ENCODE data around the gene MIA2. TPM values are rescaled to one million over a fixed set of nuclear protein-coding genes. Genes with fewer than 3 reads are reported as not detected.
"Not testable (repeated sequence)": the region's sequence is repeated elsewhere in the genome, so short reads cannot be mapped to it uniquely, and the experiment has no call there.

The MIA2 gene
- total and polyA plus RNA-seq, 9 donors: 11.7 to 21.9 (median 19.5) TPM

- intact Hi-C loops (cut with DNase I): no loop called here
- Histone ChIP-seq H3K4me1 (ENCODE audit: insufficient read depth) (no peaks in the 10 kb centered on the region), H3K9me3 (no peaks in the 10 kb centered on the region), H3K4me3 (no peak overlapping the region), H3K27me3 (no peaks in the 10 kb centered on the region), H3K27ac (no peak overlapping the region), H3K36me3 (no peaks in the 10 kb centered on the region)
- 81 to 83% (median 82%) methylated on average over 2 of the region's 2 CpGs for WGBS, 3 donors
- DNase-seq: no peak
- TF ChIP-seq CTCF (IDR thresholded peaks at IDR 0.05) (no peak), POLR2A (IDR thresholded peaks at IDR 0.05) (no peak), EP300 (IDR thresholded peaks at IDR 0.05) (no peak)
Observed at GRCh38 chr14:39324097-39324496, 90.4 kb downstream of the MIA2 start.

DNA sequence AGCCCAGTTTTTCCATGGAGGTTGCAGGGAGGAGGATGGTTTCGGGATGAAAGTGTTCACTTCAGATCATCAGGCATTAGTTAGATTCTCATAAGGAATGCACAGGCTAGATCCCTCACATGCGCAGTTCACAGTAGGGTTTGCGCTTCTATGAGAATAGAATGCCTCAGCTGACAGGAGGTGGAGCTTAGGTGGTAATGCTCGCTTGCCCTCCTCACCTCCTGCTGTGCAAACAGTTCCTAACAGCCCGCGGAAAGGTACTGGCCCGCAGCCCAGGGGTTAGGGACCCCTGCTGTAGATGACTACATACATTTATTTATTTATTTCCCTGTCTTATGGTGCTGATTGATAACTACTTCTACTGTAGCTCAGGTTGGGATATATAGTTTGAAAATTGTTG lies 105.3 kb downstream of the MIA2 start:
- Histone ChIP-seq H3K36me3 (no peaks in the 10 kb centered on the region), H3K27me3 (no peaks in the 10 kb centered on the region), H3K9me3 (no peaks in the 10 kb centered on the region), H3K27ac (no peak overlapping the region), H3K4me1 (ENCODE audit: insufficient read depth) (no peaks in the 10 kb centered on the region), H3K4me3 (no peak overlapping the region)
- TF ChIP-seq CTCF (IDR thresholded peaks at IDR 0.05) (no peak), POLR2A (IDR thresholded peaks at IDR 0.05) (no peak), EP300 (IDR thresholded peaks at IDR 0.05) (no peak)
- DNase-seq: no peak
- intact Hi-C loops (cut with DNase I): no loop called here
- WGBS, 3 donors: 80 to 87% (median 87%) methylated on average over 7 of the region's 7 CpGs

DNA sequence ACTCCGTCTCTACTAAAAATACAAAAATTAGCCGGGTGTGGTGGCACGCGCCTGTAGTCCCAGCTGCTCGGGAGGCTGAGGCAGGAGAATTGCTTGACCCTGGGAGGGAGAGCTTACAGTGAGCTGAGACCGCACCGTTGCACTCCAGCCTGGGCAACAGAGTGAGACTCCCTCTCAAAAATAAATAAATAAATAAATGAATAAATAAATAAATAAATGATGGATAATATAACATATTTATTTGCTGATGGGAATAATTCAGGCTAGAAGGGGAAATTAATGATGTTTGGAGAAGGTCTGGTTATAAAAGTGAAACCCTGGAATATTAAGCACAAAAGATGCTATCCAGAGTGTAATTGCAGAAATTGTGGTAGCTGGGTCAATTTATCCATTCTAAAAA lies 107.4 kb downstream of the MIA2 start:
- DNase-seq; H3K9me3 ChIP-seq; H3K4me1 ChIP-seq (ENCODE audit: insufficient read depth); intact Hi-C loops (cut with DNase I); H3K27me3 ChIP-seq; H3K27ac ChIP-seq; H3K4me3 ChIP-seq; H3K36me3 ChIP-seq: not testable (repeated sequence)
- 94 to 99% (median 97%) methylated on average over 7 of the region's 7 CpGs for WGBS, 3 donors

DNA sequence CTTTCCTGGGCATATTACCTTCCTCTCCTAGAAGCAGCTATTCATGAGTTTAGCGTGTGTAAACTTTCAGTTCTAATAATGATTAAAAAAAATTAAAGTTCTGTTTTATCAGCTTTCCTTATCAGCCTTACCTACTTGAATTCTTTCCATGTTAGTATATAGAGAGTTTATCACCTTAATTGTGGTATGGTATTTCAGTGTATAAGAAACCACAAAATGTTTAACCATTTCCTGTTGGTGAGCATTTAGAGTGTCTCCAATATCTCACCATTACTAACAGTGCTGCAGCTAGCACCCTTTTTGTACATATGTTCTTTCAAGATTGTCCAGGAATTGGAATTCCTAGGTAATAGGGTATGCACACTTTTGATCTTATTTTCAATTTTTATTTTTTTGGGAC lies 109.1 kb downstream of the MIA2 start:
- 0 to 51% (median 50%) methylated on average over 1 of the region's 1 CpG for WGBS, 3 donors
- no peak for TF ChIP-seq EP300 (IDR thresholded peaks at IDR 0.05)
- TF ChIP-seq CTCF (IDR thresholded peaks at IDR 0.05): no peak
- TF ChIP-seq POLR2A (IDR thresholded peaks at IDR 0.05): no peak
- no peaks in the 10 kb centered on the region for H3K4me1 ChIP-seq (ENCODE audit: insufficient read depth)
- H3K9me3 ChIP-seq: no peaks in the 10 kb centered on the region
- no peaks in the 10 kb centered on the region for H3K27me3 ChIP-seq
- intact Hi-C loops (cut with DNase I): no loop called here
- no peak overlapping the region for H3K27ac ChIP-seq
- no peak for DNase-seq
- H3K36me3 ChIP-seq: no peaks in the 10 kb centered on the region
- H3K4me3 ChIP-seq: no peak overlapping the region

DNA sequence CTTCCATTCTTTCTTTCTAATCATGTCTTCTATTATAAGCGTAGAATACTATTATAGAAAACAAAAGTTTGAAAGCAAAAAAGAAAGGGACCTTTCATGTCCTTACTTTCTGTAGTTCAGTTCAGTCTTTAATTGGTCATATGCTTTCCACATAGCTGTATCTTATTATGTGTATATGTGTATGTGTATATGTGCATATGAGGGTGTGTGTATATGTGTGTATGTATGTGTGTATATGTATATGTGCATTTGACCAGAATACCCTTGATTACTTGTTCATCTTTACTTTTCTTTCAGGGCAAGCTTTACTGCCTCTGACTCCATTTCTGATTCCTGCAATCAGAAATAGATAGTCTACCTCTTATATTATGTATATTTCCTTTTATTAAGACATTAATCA lies 109.9 kb downstream of the MIA2 start:
- DNase-seq: no peak
- no peak for TF ChIP-seq CTCF (IDR thresholded peaks at IDR 0.05)
- no peak for TF ChIP-seq EP300 (IDR thresholded peaks at IDR 0.05)
- no peak for TF ChIP-seq POLR2A (IDR thresholded peaks at IDR 0.05)
- 94 to 97% (median 96%) methylated on average over 1 of the region's 1 CpG for WGBS, 3 donors

More for the DNA sequence above, 109.9 kb downstream of the MIA2 start:
- H3K9me3 ChIP-seq: no peaks in the 10 kb centered on the region
- H3K4me3 ChIP-seq: no peak overlapping the region
- intact Hi-C loops (cut with DNase I): no loop called here
- no peak overlapping the region for H3K27ac ChIP-seq
- H3K4me1 ChIP-seq (ENCODE audit: insufficient read depth): no peaks in the 10 kb centered on the region
- H3K27me3 ChIP-seq: no peaks in the 10 kb centered on the region
- H3K36me3 ChIP-seq: no peaks in the 10 kb centered on the region

Measured in ovary (tissue), 9 donors.